HG02610 (cell line): ENCODE measurements around the gene FDX2.
A peak's percentile ranks its signal among the peaks of the same experiment; 100 is the strongest.
"Not testable (repeated sequence)": the region's sequence is repeated elsewhere in the genome, so short reads cannot be mapped to it uniquely, and the experiment has no call there.

ENCODE experiments used
- ATAC-seq: cut with Tn5 transposase; IDR thresholded peaks from one replicate; pipeline ENCODE4 v1.9.1; 2021; ENCODE audit warnings: mild to moderate bottlenecking, moderate library complexity; ENCODE audit not compliant: unreplicated experiment

Gene FDX2

GRCh38 chr19:10315335-10316214 is at the start of gene FDX2:
Gene FDX2, minus strand, starts transcription at chr19:10316015. Its CDS starts 19 bp downstream, at chr19:10315996.
- ATAC-seq = peak; percentile 59

GRCh38 chr19:10365518-10365917 is 49.7 kb upstream of the FDX2 start:
- no peak for ATAC-seq

GRCh38 chr19:10364644-10365043 is 48.8 kb upstream of the FDX2 start:
- no peak for ATAC-seq

- no peak for ATAC-seq
These were observed 48.0 kb upstream of the FDX2 start for GRCh38 chr19:10363789-10364281.

GRCh38 chr19:10362259-10362658 is 46.4 kb upstream of the FDX2 start:
- ATAC-seq = no peak

- no peak for ATAC-seq
These were observed 45.8 kb upstream of the FDX2 start for GRCh38 chr19:10361569-10362011.

GRCh38 chr19:10356431-10356830 is 40.6 kb upstream of the FDX2 start:
- no peak for ATAC-seq

GRCh38 chr19:10353793-10354391 is 38.1 kb upstream of the FDX2 start:
- no peak for ATAC-seq

- ATAC-seq = no peak
These were observed 37.2 kb upstream of the FDX2 start for GRCh38 chr19:10352764-10353671.

- ATAC-seq = no peak
These were observed 30.7 kb upstream of the FDX2 start for GRCh38 chr19:10346509-10346908.

GRCh38 chr19:10344780-10345179 is 29.0 kb upstream of the FDX2 start:
- ATAC-seq = no peak

GRCh38 chr19:10343495-10343894 is 27.7 kb upstream of the FDX2 start:
- no peak for ATAC-seq

GRCh38 chr19:10339977-10340376 is 24.2 kb upstream of the FDX2 start:
- ATAC-seq = no peak

GRCh38 chr19:10339380-10339960 is 23.7 kb upstream of the FDX2 start, which contains the start of gene ICAM3:
Gene ICAM3, minus strand, starts transcription at chr19:10339624. Its CDS starts 10 bp downstream, at chr19:10339614.
- peak; percentile 76 for ATAC-seq

- no peak for ATAC-seq
These were observed 23.1 kb upstream of the FDX2 start for GRCh38 chr19:10338940-10339339.

GRCh38 chr19:10336725-10337124 is 20.9 kb upstream of the FDX2 start:
- ATAC-seq = not testable (repeated sequence)

- ATAC-seq = no peak
These were observed 19.7 kb upstream of the FDX2 start for GRCh38 chr19:10335352-10335985.

- no peak for ATAC-seq
These were observed 19.0 kb upstream of the FDX2 start for GRCh38 chr19:10334588-10335351.
